B cell (primary cell): ENCODE measurements around the gene RAE1. TPM values are rescaled to one million over a fixed set of nuclear protein-coding genes. Genes with fewer than 3 reads are reported as not detected.

Experiments used
- ATAC-seq: fragments of 200-7000 bp; cut with Tn5 transposase; one replicate; pipeline ENCODE4 v1.10.0; 2021; ENCODE audit warnings: low read depth, mild to moderate bottlenecking, moderate number of reproducible peaks, moderate library complexity
- CTCF ChIA-PET: fragments of 350-600 bp; sonication (Branson Sonifier 250); formaldehyde crosslinking; loops from one replicate; lab custom pipeline; 2021; ENCODE audit warnings: antibody characterized with exemption, inconsistent platforms; lab: Charles Lee
- POLR2A ChIA-PET: fragments of 350-600 bp; sonication (Branson Sonifier 250); formaldehyde crosslinking; loops from one replicate; lab custom pipeline; 2021; ENCODE audit warnings: antibody characterized with exemption; lab: Charles Lee
- DNase-seq: peaks from one replicate; pipeline ENCODE4 v3.0.0; 2013
- H2AFZ ChIP-seq: 2 replicates; pipeline ENCODE4 v1.6.1; 2012; ENCODE audit warnings: mild to moderate bottlenecking, low read depth, low read length; ENCODE audit not compliant: insufficient read depth, poor library complexity, severe bottlenecking
- H3K27ac ChIP-seq, 2 donors: 1 replicate in 1 of 2; 2 replicates in 1 of 2; pipeline ENCODE4 v1.5.1; 2012 to 2013; ENCODE audit warnings: low read length in 2 of 2, mild to moderate bottlenecking in 2 of 2, moderate library complexity in 1 of 2
- H3K27me3 ChIP-seq, 4 experiments: fragments of 200-600 bp in 1 of 4; sonication (generic) in 1 of 4; replicated peaks in 1 of 4; 1 replicate in 2 of 4; 2 replicates in 2 of 4; pipeline versions ENCODE4 v1.6.1 to v1.7.0; 2013 to 2016; ENCODE audit warnings: low read length in 3 of 4, mild to moderate bottlenecking in 2 of 4, mixed read lengths in 1 of 4, moderate library complexity in 1 of 4; ENCODE audit not compliant: insufficient read depth in 4 of 4, control insufficient read depth in 3 of 4; ENCODE audit errors: control extremely low read depth in 1 of 4
- H3K36me3 ChIP-seq, 2 experiments: replicated peaks in 1 of 2; 1 replicate in 1 of 2; 2 replicates in 1 of 2; pipeline versions ENCODE4 v1.6.1 to v1.7.1; 2013; ENCODE audit warnings: low read length in 1 of 2; ENCODE audit not compliant: insufficient read depth in 2 of 2, control insufficient read depth in 1 of 2; ENCODE audit errors: control extremely low read depth in 1 of 2, extremely low read depth in 1 of 2
- H3K4me1 ChIP-seq, 2 donors: fragments of 200-600 bp in 1 of 2; sonication (generic) in 1 of 2; 1 replicate in 1 of 2; 2 replicates in 1 of 2; pipeline versions ENCODE4 v1.5.1 to v1.6.1; 2013 to 2017; ENCODE audit warnings: low read length in 2 of 2; ENCODE audit not compliant: control insufficient read depth in 2 of 2, insufficient read depth in 2 of 2
- H3K4me2 ChIP-seq: replicated peaks from 2 replicates; pipeline ENCODE3; 2012; ENCODE audit warnings: mild to moderate bottlenecking, low read depth, low read length; ENCODE audit not compliant: poor library complexity, severe bottlenecking
- H3K4me3 ChIP-seq, 5 experiments: fragments of 200-600 bp in 1 of 5; sonication (generic) in 1 of 5; 1 replicate in 3 of 5; 2 replicates in 2 of 5; pipeline versions ENCODE4 v1.5.1 to v1.7.0; 2011 to 2016; ENCODE audit warnings: low read length in 4 of 5, mild to moderate bottlenecking in 4 of 5, low read depth in 2 of 5, control low read depth in 1 of 5, moderate library complexity in 1 of 5; ENCODE audit not compliant: insufficient read depth in 1 of 5; ENCODE audit errors: control extremely low read depth in 1 of 5, extremely low read depth in 1 of 5
- H3K79me2 ChIP-seq: fragments of 200-600 bp; sonication (generic); one replicate; pipeline ENCODE4 v1.6.0; 2016; ENCODE audit warnings: low read length; ENCODE audit not compliant: control insufficient read depth, insufficient read depth
- H3K9ac ChIP-seq: fragments of 200-600 bp; sonication (generic); 2 replicates; pipeline ENCODE4 v1.6.1; 2017; ENCODE audit warnings: mild to moderate bottlenecking, low read length, moderate library complexity
- H3K9me3 ChIP-seq, 3 donors: one replicate each; pipeline versions ENCODE4 v1.6.1 to v1.7.1; 2013; ENCODE audit warnings: low read length in 2 of 3; ENCODE audit not compliant: control insufficient read depth in 2 of 3, insufficient read depth in 1 of 3; ENCODE audit errors: control extremely low read depth in 1 of 3
- H4K20me1 ChIP-seq: 2 replicates; pipeline ENCODE4 v1.6.0; 2012; ENCODE audit warnings: mild to moderate bottlenecking, low read length; ENCODE audit not compliant: insufficient read depth, control insufficient read depth, poor library complexity, severe bottlenecking
- H3K27ac Mint-ChIP-seq: one replicate; pipeline ENCODE4 v1.8.0; 2021; ENCODE audit warnings: mixed read lengths
- H3K27me3 Mint-ChIP-seq: one replicate; pipeline ENCODE4 v1.8.0; 2021; ENCODE audit warnings: mixed read lengths
- H3K4me1 Mint-ChIP-seq: one replicate; pipeline ENCODE4 v1.8.0; 2021; ENCODE audit warnings: mixed read lengths
- H3K4me3 Mint-ChIP-seq: one replicate; pipeline ENCODE4 v1.8.0; 2021; ENCODE audit warnings: mixed read lengths
- H3K9me3 Mint-ChIP-seq: one replicate; pipeline ENCODE4 v1.8.0; 2022; ENCODE audit warnings: mixed read lengths; ENCODE audit not compliant: insufficient read depth
- EZH2 ChIP-seq: IDR thresholded peaks from 2 replicates; pipeline ENCODE4 v1.6.1; 2012; ENCODE audit warnings: borderline replicate concordance, low read depth, mild to moderate bottlenecking, moderate library complexity, low read length; ENCODE audit not compliant: insufficient read depth, poor library complexity, severe bottlenecking
- WGBS: methylation state at CpG from one replicate; pipeline ENCODE4 v1.1.5; 2013; ENCODE audit warnings: missing lambda C conversion rate; ENCODE audit not compliant: insufficient coverage; 5-methylcytosine and 5-hydroxymethylcytosine counted together
- intact Hi-C: fragments of 100-400 bp; cut with micrococcal nuclease; formaldehyde crosslinking; loops from one replicate; pipeline ENCODE4 v1.10.0; 2022
- polyA plus RNA-seq: library from polyadenylated mRNA; depleted of rRNA; stranded (reverse); fragments of >200 nt; gene quantifications from 2 replicates; pipeline ENCODE4 v1.2.3, GENCODE V29; 2012
- total RNA-seq, 2 donors: library from RNA; stranded (reverse); fragments of 120-200 nt in 1 of 2; gene quantifications; 1 replicate in 1 of 2; 2 replicates in 1 of 2; pipeline versions ENCODE4 v1.2.3 to v1.2.4, GENCODE V29; 2013 to 2022
- TF ChIP-seq, protein P1 (sequence below): fragments of 200-600 bp; IDR thresholded peaks from one replicate; pipeline ENCODE4 v1.8.0; 2022; ENCODE audit warnings: antibody characterized with exemption, mild to moderate bottlenecking

RAE1 gene
- total and polyA plus RNA-seq, 2 donors (not counting 1 experiment from before 2014, with no cell fraction given), result 32.6 to 33.3 TPM

DNA sequence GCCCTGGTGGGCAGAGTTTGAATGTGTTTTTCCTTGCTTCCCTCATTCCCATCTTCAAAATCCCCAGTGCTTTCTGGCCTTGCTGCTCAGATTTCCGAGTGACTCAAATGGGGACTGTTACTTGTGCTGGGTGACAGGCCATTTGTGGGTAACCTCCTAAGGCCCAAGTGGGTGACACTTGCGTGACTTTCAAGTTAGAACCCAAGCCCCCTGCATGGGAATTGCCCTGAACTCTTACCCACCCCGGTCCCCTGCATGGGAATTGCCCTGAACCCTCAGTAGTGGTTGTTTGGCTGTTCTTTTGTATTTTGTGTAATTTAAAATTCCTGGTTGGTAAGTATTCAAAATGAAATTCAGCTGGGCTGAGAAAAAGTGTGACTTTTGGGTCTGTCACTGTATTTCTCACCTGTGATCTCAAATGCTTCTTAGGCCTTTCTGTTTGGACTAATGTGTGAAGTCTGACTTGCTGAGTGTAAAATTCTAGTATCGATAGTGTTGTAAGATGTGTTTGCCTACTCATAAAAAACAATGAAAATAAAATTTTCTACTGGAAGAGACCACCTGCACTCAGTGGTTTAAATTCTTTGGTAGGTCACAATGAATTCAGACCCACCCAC, 27.7 kb downstream of the RAE1 start:
- ChIA-PET CTCF (interaction anchor here (0.7 to 8.1 kb wide), 8 partner anchors 9 to 217 kb away, joined by 3 to 69 read pairs (median 20); no protein-coding TSS in a partner anchor), POLR2A (no interaction called here)
- Mint-ChIP-seq H3K4me1 (peaks cover 15% of the 10 kb centered on the region), H3K4me3 (no peak overlapping the region), H3K9me3 (no peaks in the 10 kb centered on the region), H3K27ac (no peak overlapping the region), H3K27me3 (no peaks in the 10 kb centered on the region)
- Histone ChIP-seq H3K36me3 (peaks cover 0 to 57% of the 10 kb centered on the region in 2 experiments), H3K27me3 (no peaks in the 10 kb centered on the region), H3K9me3 (no peaks in the 10 kb centered on the region), H3K4me3 (no peak overlapping the region), H4K20me1 (no peaks in the 10 kb centered on the region), H3K9ac (no peak overlapping the region), H2AFZ (no peak overlapping the region), H3K4me2 (no peak overlapping the region), H3K4me1 (peaks cover 0 to 6% of the 10 kb centered on the region in 2 donors), H3K79me2 (no peaks in the 10 kb centered on the region), H3K27ac (no peak overlapping the region)
- no peak for ATAC-seq
- intact Hi-C loops, result no loop called here
- TF ChIP-seq, protein P1, sequence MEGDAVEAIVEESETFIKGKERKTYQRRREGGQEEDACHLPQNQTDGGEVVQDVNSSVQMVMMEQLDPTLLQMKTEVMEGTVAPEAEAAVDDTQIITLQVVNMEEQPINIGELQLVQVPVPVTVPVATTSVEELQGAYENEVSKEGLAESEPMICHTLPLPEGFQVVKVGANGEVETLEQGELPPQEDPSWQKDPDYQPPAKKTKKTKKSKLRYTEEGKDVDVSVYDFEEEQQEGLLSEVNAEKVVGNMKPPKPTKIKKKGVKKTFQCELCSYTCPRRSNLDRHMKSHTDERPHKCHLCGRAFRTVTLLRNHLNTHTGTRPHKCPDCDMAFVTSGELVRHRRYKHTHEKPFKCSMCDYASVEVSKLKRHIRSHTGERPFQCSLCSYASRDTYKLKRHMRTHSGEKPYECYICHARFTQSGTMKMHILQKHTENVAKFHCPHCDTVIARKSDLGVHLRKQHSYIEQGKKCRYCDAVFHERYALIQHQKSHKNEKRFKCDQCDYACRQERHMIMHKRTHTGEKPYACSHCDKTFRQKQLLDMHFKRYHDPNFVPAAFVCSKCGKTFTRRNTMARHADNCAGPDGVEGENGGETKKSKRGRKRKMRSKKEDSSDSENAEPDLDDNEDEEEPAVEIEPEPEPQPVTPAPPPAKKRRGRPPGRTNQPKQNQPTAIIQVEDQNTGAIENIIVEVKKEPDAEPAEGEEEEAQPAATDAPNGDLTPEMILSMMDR, result no peak
- TF ChIP-seq EZH2, result no peak
- WGBS, result no CpG with 5 or more reads among the region's 4 CpGs
- DNase-seq, result no peak

DNA sequence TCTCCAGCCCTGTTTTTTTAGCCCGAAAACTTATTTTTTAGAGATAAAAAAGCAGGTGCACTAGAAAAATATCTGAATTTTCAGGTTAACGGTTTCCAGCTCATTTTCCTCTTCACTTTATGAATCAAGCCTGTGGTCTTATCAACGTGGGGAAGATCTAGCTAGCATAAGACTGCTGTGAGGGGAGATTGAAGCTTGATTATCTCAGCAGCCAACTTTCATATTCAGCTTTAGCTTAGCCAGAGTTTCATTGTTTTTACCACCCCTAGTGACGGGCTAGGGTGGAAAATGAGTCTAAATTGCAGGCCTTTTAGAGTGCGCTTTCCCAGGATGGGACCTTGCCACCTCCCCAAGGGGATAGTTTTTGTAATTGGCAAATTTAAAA, 28.2 kb downstream of the RAE1 start:
- Histone ChIP-seq H3K4me1 (peaks cover 0 to 6% of the 10 kb centered on the region in 2 donors), H3K27me3 (no peaks in the 10 kb centered on the region), H3K4me3 (no peak overlapping the region), H3K79me2 (no peaks in the 10 kb centered on the region), H4K20me1 (no peaks in the 10 kb centered on the region), H3K36me3 (peaks cover 0 to 56% of the 10 kb centered on the region in 2 experiments), H2AFZ (no peak overlapping the region), H3K27ac (no peak overlapping the region), H3K9ac (no peak overlapping the region), H3K9me3 (no peaks in the 10 kb centered on the region), H3K4me2 (no peak overlapping the region)
- H3K4me1 Mint-ChIP-seq, result peaks cover 15% of the 10 kb centered on the region
- H3K27ac Mint-ChIP-seq, result peak overlapping the region; percentile 50
- ChIA-PET CTCF (interaction anchor here (0.7 to 8.1 kb wide), 10 partner anchors 9 to 217 kb away, joined by 3 to 69 read pairs (median 11); no protein-coding TSS in a partner anchor), POLR2A (no interaction called here)
- DNase-seq, result no peak
- TF ChIP-seq, protein P1, result no peak
- TF ChIP-seq EZH2, result no peak
- no CpG with 5 or more reads among the region's 5 CpGs for WGBS
- intact Hi-C loops, result no loop called here
- no peaks in the 10 kb centered on the region for H3K9me3 Mint-ChIP-seq
- H3K27me3 Mint-ChIP-seq, result no peaks in the 10 kb centered on the region
- no peak overlapping the region for H3K4me3 Mint-ChIP-seq
- no peak for ATAC-seq
